HepG2 (cell line): ENCODE results near the gene RGSL1.

Experiments used
- CTCF ChIP-seq: sonication (generic); formaldehyde crosslinking; IDR thresholded peaks from 2 replicates; pipeline ENCODE4 v1.5.0; 2020; ENCODE audit warnings: mild to moderate bottlenecking, missing genetic modification reagents, moderate library complexity
- DZIP1 ChIP-seq: sonication (generic); formaldehyde crosslinking; IDR thresholded peaks from 2 replicates; pipeline ENCODE4 v1.5.0; 2020; ENCODE audit warnings: mild to moderate bottlenecking, missing genetic modification reagents
- HNRNPH1 ChIP-seq: fragments of 200-400 bp; formaldehyde crosslinking; optimal IDR thresholded peaks from 2 replicates; pipeline ENCODE3; 2017; ENCODE audit warnings: mild to moderate bottlenecking, low read depth, low read length
- JUND ChIP-seq: sonication (generic); formaldehyde crosslinking; IDR thresholded peaks from 2 replicates; pipeline ENCODE4 v1.8.0; 2022; ENCODE audit warnings: mild to moderate bottlenecking, missing genetic modification reagents
- RFX5 ChIP-seq: IDR thresholded peaks from 2 replicates; pipeline ENCODE4 v1.6.1; 2011; ENCODE audit warnings: low read depth, low read length, improper control_type of control experiment
- TRIM24 ChIP-seq: sonication (generic); formaldehyde crosslinking; IDR thresholded peaks from 2 replicates; pipeline ENCODE4 v1.8.0; 2022; ENCODE audit warnings: mild to moderate bottlenecking, missing genetic modification reagents
- ZNF605 ChIP-seq: sonication (generic); formaldehyde crosslinking; IDR thresholded peaks from 2 replicates; pipeline ENCODE4 v1.8.0; 2022; ENCODE audit warnings: mild to moderate bottlenecking, missing genetic modification reagents

- TF ChIP-seq RFX5 (no peak), CTCF (CRISPR knock-in tag) (no peak), ZNF605 (CRISPR knock-in tag) (no peak), DZIP1 (CRISPR knock-in tag) (no peak), TRIM24 (CRISPR knock-in tag) (no peak), HNRNPH1 (no peak), JUND (CRISPR knock-in tag) (no peak)
Measured at GRCh38 chr1:182607566-182607965, 157.6 kb downstream of the RGSL1 start.
